Stimulated activated CD8-positive, alpha-beta memory T cell treated with anti-CD3 and anti-CD28 coated beads, Interleukin-2, amount 100 ng/mL, for 48 hours (primary cell): ENCODE data around the gene AP1G2.

Source experiments
- DNase-seq, 2 donors: peaks; one replicate each; pipeline ENCODE4 v3.0.0-alpha.2; 2020; ENCODE audit warnings: low read depth in 2 of 2

AP1G2 gene

DNA sequence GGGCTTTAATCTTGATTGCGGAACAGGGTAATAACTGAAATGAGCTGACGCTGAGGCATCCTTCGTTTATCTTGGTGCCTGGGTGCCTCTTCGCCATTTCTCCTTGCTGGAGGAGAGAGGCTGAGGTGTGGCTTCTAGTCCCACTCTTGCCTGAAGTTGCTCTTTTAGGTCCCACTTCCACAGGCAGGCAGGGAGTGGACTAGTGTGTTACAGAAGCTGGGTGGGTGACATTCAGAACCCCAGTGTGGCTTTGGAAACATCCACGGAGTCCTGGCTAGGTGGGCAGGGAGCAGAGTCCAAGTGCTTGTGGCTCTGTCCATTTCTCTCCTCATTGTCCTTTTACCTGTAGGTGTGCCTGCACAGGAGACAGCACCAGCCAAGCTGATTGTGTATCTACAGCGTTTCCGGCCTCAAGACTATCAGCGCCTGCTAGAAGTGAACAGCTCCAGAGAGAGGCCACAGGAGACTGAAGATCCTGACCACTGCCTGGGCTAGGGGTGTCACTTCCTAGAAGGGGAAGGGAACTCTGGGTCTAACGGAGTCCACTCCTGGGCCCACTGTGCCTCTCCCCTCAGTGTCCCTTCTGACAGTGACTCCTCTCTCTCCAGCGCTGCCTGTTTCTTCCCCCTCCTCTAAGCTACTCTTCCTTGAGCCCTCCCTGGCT is 9.1 kb downstream of the AP1G2 start:
- DNase-seq = no peak

DNA sequence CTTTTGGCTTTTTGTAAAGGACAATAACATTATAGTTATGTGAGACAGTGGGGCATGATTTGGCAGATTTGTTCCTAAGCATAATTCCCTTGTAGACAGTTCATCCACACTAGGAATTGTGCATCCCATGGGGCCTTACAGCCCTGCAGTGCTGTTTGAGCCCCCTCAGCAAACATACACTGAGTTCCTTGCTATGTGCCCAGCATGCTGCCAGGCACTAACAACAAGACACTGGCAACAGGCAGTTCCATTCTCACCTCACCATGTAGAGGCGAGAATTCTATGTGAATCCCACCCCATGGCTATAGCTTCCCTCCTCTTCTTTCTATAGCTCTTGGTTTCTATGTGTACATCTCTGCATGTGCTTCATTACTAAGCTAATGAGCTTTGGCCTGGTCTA is 9.6 kb downstream of the AP1G2 start:
- no peak for DNase-seq

DNA sequence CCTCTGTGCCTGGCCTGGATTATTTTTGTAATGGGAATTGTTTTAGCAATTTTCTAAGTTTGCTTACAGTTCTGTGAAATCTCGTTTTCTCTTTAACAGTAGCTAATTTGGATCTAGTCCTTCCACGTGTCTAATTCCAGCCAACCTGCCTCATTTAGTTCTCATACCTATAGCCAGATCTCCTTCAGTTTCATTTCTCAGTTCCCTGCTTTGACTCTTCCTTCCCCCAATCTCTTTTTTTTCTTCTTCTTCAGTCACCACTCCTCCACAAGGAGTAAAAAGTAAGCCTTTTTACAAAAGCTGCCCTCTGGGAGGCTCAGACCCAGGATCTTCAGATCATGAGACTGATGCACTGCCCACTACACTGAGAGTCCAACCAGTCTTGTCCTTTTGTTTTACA is 10.1 kb downstream of the AP1G2 start:
- DNase-seq = no peak

DNA sequence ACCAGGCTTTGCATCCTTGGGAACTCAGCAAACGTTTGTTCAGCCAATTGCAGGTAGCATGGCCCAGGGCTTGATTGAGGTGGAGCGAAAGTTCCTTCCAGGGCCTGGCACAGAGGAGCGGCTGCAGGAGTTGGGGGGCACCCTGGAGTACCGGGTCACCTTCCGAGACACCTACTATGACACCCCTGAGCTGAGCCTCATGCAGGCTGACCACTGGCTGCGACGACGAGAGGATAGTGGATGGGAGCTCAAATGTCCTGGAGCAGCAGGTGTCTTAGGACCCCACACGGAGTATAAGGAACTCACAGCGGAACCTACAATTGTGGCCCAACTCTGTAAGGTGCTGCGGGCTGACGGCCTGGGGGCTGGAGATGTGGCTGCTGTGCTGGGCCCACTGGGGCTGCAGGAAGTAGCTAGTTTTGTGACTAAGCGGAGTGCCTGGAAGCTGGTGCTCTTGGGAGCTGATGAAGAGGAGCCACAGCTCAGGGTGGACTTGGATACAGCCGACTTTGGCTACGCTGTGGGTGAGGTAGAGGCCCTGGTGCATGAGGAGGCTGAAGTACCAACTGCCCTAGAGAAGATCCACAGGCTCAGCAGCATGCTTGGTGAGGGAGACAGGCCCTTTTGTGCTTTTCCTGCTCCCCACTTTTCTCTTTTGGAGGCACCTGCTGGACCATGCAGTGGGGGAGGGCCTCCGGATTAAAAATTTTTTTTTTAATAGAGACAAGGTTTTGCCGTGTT is 10.7 kb downstream of the AP1G2 start:
- DNase-seq = no peak

DNA sequence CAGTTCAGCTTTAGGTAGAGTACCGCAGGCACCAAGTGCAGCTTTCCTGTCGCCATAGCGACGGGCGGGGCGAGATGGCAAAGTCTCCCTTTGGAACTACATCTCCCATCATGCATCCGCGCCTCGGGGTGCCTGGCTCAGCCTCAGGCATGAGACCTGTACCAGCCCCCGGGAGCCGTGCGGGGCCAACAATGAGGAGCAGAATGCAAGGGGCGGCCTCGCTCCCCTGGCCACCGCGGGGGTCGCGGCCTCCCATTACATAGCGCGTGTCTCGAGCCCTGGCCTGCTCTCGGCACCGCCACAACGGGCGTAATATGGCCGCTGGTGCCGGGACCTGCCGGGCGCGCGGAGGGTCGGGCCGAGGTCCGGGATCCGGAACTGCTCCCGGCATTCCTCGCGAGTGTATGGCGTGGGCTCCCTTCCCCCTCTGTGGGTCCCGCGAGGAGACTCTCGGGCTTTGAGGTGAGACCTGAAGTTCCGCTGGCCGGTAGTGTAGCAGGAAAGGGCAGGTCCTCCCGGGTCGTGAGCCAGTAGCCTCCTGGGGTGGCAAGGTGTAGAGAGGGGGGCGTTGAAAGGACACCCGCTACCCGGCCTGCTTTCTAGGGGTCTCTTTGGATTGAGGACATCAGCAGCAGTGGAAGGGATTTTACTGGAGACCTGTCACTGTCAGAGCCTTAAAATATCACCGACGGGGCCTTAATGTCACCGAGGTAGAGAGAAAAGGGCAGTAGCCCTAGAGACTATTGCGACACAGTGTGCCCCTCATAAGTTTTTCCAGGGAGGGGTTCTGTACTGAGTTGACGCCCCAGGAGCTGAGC is 11.5 kb downstream of the AP1G2 start, which contains the start of gene THTPA:
THTPA (plus strand) TSS at position 390 of the 818 bp plus-strand sequence. CDS start 487 bp downstream, outside the sequence.
- DNase-seq = peak; percentile 86 to 90

DNA sequence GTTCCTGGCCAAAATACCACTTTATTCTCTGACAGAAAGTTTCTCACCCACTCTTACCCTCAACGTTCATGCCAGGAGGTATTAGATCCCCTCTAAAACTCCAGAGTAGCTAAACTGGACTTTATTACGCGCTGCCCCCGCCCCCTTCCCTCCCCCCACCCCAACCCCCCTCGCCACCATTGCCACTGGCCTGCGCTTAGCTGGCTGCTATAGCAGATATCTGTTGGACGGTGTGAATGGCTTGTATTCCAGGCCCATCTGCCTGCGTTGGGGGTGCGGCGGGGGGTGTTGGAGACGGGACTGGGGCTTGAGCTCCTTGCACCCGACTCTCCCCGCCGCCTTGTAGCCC is 12.1 kb downstream of the AP1G2 start:
- no peak for DNase-seq

DNA sequence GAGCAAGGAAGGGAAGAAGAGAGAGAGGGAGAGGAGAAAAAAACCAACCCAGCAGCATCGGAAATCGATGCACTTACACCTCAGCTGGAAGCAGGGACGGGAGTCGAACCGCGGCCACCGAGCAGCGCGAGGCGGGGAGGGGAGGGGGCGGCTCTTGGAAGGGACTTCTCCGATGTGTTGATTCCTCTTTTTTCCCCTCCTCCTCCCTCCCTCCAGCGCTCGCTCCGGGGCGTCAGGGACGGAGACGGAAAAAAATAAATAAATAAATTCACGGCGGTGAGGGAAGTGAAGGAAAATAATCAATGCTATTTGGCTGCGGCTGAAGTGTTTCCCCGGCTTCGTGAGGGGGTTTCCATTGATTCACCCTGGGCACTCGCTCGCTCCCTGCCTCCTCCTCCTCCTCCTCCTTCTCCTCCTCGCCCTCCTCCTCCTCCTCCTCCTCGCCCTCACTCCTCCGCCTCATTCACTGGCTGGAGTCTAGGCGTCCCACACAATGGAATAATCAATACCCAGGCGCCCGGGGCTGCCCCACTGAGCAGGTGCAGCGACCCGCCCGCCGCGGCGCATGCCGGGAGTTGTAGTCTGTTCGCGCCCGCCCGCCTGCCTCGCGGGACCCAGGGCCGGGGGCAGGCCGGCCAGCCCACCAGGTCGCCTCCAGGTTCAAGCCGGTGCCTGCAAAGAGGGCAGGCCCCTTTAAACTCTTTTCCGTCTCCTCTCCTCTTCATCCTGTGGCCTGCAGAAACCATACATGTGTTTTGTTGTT is 16.1 kb downstream of the AP1G2 start, which contains the start of gene ZFHX2:
ZFHX2 (minus strand) TSS at position 500 of the 763 bp plus-strand sequence. CDS start 16,440 bp downstream, outside the sequence.
- DNase-seq = peak; percentile 77 to 78

DNA sequence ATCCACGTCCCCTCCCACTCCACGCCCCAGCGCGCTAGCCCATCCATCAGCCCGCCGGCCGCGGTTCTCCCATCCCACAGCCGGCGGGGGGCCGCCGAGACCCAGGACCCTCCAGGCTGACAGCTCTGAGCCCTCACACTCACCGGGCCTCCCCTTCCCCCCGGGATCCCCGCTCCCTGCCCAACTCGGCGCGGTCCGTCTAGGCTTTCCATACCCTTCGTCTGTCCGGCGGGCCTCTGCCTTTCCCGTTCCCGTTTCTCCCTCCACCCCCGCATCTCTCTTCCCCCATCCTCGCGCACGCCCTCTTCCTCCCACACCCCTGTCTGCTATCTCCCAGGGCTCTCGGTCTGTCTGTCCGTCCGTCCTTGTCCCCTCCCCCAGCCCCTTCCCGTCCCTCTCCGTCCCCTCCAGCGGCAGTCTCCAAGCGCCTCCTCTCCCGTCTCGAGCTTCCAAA is 16.8 kb downstream of the AP1G2 start:
- DNase-seq = no peak

DNA sequence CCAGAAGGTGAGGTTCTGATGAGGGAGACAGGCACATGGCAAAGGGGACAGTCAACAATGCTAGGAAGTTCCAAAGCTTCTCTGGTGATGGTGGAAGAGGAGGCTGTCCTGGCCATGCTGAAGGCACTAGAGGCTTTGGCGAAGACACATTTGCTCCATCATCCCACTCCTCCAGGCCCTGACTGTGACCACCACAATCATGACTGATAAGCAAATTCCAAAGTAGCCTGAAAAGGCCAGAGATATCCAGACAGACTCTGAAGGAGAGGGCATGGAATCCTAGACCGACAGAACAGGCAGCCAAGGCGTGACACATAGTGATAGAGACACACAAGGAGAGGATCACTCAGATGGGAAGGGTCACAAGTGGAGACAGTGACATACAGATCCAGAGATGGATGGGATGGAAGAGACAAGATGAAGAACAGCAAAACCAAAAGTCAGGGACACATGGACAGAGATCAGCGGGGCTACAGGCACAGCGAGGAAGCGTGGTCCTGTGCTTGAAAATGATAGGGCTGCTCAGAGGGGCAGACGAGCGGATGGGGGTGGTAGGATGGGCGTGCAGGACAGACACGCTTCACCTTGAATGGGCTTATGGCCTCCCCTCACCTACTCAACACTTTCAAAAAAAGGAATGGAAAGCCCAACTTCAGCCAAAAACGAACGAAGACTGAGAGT is 17.3 kb downstream of the AP1G2 start:
- DNase-seq = no peak

DNA sequence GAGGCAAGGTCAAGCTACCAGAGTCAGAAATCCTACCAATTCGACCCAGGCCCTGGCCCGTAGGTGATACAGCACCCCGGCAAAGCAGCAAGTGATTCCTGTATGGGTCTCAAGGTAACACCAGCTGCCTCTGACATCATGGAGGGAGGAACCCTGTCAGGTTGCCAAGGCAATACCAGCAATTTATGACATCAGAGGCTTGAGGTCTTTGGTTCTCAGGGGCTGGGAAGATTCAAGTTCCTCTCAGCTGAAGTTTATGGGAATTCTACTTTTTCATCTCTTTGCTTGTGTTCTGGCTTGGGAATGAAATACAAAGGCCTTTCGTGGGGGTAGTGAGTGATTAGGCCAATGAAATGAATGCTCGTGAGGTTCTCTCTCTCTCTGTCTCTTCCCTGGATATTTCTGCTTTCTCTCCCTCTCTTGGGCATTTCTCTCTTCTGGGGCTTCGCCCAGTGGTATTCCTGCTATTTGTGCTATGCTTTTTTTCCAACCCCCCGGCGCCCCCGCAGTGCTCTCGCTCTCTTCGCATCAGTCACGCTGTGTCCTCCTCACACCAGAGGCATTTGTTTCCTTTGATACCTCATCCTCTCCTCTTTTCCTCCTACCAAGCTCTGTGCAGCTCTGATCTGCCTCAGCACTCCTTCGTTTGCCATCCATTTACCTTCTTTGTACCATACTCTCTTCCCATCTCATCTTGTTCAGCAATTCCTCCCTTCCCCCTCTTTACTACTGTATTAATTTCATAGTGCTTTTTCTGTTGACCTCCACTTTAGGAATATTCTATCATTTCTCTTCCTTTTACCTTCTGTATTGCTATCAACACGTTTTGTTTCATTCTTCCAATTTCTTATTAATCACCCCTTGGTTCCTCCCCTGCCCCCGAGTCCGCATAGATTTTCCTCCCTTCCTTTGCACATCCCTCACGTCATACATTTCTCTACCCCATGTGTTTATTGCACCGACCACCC is 19.0 kb downstream of the AP1G2 start:
- DNase-seq = no peak

DNA sequence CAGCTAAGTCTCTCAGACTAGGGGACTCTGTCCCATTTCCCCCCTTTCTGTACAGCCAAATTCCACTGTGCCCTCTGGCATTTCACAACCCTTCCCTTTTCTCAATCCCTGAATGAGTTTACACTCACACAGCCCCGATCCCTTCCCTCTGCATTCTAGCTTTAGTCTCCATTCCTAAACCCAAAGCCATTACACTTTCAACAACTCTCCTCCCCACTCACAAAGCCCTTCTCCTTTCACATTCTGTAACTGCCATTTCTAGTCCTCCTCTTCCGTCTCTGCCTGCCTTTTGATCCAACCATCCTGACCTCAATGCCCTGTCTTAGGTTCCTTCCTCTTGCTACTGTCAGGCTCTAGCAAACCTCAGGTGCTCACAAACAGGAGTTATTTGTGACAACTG is 19.7 kb downstream of the AP1G2 start:
- no peak for DNase-seq

DNA sequence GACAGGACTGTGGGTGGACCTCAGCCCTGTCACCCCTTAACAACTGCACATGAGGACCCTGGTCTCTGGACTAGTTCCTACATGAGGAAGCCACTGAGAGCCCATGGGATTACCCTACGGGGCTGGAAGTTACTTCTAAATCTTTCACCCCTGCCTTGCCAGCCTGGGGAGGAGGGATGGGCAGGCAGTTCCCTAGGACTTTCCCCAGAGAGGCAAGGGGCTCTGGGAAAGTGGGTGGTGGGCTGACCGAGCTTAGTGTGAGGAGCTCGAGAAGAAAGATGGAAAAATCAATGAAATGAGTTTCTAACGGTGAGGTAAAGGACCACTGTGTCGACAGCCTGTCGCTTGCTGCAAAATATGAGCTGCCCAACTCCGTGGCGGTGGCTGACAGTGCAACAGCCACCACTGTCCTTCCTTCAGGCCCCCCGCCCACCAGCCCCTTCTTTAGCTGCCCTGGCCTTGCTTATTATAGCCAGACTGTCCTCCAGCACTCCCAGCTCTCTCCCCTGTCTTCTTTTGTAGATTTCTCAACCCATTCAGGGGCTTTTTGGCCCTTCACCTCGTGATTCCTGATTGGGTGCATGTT is 21.0 kb downstream of the AP1G2 start:
- no peak for DNase-seq

DNA sequence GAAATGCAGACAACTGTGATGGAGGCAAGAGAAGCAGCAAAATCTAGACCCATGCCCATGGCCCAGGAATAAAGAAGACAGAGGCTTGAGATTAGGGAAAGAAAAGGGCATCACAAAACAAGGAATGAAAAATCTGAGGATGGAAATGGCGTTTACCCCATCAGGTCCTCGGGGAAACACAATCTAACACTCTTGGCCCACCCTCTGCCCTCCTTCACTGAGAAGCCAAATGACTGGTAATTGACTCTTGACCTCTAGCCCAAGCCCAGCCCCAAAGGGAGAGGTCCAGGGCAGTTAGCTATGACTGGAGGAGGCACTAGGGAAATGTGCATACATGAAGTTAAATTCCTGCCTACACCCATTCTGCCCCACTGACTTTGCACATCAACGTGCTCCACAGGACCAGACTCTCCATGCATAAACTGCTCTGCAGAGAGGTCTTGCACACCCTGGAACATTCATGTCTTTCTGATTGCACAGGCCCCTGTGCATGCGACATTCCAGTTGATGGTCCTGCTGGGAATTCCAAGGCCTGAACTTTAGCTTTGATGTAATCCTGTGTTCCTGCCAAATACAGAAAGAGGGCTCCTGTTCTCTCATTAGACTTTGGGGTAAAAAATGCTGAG is 21.7 kb downstream of the AP1G2 start:
- no peak for DNase-seq

DNA sequence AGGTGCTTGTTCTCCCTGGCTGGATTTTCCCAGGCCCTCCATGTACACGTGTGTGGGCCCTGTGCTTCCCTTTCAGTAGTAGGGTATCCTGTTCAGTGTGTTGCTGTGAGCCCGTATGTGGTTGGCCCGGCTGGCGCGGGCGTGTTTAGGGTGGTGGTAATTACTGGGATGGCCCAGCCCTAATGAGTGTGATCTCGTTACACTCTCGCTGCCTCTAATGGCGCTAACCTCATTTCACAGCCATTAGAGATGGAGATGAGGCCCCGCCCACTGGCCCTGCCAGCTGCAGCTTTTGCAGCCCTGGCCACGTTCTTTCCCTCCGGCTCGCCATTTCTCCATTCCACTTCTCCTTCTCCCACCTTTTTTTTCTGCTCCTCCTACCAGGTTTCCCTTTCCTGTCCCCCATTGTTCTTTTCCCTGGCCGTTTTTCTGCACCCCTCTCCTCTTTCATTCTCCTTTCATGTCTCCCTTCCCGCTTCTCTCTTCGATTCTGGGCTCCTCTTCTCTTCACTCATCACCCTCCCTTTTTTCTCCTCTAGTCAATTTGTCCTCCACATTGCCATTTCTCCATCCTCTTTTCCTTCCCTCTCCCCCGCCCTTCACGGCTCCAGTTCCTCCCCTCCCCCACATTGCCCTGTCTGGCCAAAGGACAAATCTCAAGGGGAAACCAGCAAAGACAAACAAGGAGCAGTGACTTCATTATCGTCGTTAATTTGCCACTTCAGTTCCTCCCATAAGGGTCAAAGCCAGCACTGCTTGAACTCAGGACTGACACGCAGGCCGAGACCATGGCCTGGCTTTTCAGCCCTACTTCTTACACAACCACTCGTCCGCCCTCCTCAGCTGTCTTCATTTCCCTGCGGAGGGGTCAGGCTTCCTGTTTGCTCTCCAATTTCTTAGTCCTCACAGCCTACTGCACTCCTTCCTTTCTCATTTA is 22.8 kb downstream of the AP1G2 start:
- no peak for DNase-seq

DNA sequence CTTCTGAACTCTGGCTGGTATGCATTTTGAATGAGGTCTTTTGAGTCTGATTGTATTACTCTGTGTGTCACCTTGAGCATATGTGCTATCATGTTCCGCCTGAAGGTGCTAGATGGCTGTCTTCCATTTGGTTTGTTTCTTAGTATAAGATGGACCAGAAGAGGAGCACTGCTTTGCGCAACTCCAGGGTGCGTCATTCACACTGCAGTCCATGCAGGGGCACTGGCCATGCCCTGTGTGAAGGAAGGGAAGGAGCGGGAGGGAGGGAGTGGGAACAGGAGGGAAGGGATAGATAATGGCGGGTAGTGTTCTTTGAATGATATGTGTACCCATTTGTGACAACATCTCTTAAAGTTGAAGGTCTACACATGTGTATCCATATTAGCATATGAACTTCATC is 24.2 kb downstream of the AP1G2 start:
- DNase-seq = no peak

DNA sequence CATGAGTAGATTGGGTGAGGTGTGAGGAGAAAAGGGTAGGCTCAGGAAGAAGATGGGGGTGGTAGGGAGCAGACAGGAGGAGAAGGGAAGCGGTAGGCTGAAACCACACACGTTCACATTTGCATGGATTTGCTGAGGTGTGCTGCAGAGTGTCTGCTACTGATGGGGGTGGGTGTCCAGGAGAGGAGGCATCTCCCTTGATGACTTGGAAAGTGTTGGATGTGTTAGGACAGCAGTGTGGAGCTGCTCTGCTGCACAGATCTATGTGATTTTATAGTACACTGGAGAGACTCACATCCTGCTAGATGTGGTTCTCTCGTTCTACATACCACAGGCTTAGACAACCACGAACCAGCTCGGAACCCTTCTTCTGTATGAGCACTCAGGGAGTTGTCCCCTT is 25.3 kb downstream of the AP1G2 start:
- no peak for DNase-seq

DNA sequence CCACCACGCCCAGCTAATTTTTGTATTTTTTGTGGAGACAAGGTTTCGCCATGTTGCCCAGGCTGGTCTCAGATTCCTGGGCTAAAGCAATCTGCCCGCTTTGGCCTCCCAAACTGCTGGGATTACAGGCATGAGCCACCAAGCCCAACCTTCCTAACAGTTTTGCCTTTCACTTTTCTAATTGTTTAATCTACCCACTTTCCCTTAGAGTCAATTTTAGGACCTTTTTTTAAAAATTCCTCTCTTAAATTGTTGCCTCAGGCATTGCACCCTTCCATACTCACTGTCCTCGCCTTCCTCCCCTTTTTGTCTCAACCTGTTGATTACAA is 27.5 kb downstream of the AP1G2 start:
- no peak for DNase-seq
